Osteocyte (in vitro differentiated cells): Measurements from ENCODE around the gene PYCARD. TPM values are rescaled to one million over a fixed set of nuclear protein-coding genes. Genes with fewer than 3 reads are reported as not detected.

Experiments
- DNase-seq: peaks from one replicate; pipeline ENCODE4 v3.0.0; 2021; ENCODE audit warnings: mixed read lengths; ENCODE audit not compliant: unreplicated experiment; ENCODE audit errors: extremely low spot score
- H3K27ac Mint-ChIP-seq: one replicate; pipeline ENCODE4 v1.8.0; 2021; ENCODE audit warnings: mild to moderate bottlenecking, mixed read lengths; ENCODE audit not compliant: unreplicated experiment
- H3K27me3 Mint-ChIP-seq: one replicate; pipeline ENCODE4 v1.8.0; 2021; ENCODE audit warnings: mixed read lengths; ENCODE audit not compliant: unreplicated experiment
- H3K36me3 Mint-ChIP-seq: one replicate; pipeline ENCODE4 v1.8.0; 2021; ENCODE audit warnings: mixed read lengths; ENCODE audit not compliant: unreplicated experiment
- H3K4me1 Mint-ChIP-seq: one replicate; pipeline ENCODE4 v1.8.0; 2021; ENCODE audit warnings: mixed read lengths; ENCODE audit not compliant: unreplicated experiment
- H3K4me3 Mint-ChIP-seq: one replicate; pipeline ENCODE4 v1.8.0; 2021; ENCODE audit warnings: mild to moderate bottlenecking, moderate library complexity, mixed read lengths; ENCODE audit not compliant: unreplicated experiment
- H3K9me3 Mint-ChIP-seq: one replicate; pipeline ENCODE4 v1.8.0; 2021; ENCODE audit warnings: mixed read lengths; ENCODE audit not compliant: unreplicated experiment
- total RNA-seq: library from RNA; stranded (reverse); gene quantifications from 2 replicates; pipeline ENCODE4 v1.2.1, GENCODE V29; 2021
- TF ChIP-seq, protein P1 (sequence below): fragments of 200-600 bp; sonication (generic); IDR thresholded peaks from 2 replicates; pipeline ENCODE4 v1.5.0; 2021; ENCODE audit warnings: antibody characterized with exemption, mild to moderate bottlenecking, moderate library complexity

Gene PYCARD
- total RNA-seq, 1 donor from 2014 or later, result 6.1 TPM

DNA sequence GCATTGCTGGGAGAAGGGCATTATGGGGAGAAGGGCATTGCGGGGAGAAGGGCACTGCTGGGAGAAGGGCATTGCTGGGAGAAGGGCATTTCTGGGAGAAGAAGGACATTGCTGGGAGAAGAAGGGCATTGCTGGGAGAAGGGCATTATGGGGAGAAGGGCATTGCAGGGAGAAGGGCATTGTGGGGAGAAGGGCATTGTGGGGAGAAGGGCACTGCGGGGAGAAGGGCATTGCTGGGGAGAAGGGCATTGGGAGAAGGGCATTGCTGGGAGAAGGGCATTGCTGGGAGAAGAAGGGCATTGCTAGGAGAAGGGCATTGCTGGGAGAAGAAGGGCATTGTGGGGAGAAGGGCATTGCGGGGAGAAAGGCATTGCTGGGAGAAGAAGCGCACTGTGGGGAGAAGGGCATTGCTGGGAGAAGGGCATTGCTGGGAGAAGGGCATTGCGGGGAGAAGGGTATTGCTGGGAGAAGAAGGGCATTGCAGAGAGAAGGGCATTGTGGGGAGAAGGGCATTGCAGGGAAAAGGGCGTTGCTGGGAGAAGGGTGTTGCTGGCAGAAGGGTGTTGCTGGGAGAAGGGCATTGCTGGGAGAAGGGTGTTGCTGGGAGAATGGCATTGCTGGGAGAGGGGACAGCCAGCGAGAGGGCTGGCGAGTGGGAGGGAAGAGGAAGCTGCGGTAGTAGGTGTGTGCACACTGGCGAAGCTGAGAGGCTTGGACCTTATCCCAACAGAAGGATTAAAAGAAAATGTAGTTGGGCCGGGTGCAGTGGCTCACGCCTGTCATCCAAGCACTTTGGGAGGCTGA, 19.0 kb upstream of the PYCARD start:
- no peak for DNase-seq
- Mint-ChIP-seq H3K4me1 (peaks cover 4% of the 10 kb centered on the region), H3K27ac (no peak overlapping the region), H3K36me3 (no peaks in the 10 kb centered on the region), H3K27me3 (peaks cover 33% of the 10 kb centered on the region), H3K9me3 (no peaks in the 10 kb centered on the region), H3K4me3 (no peak overlapping the region)
- TF ChIP-seq, protein P1, sequence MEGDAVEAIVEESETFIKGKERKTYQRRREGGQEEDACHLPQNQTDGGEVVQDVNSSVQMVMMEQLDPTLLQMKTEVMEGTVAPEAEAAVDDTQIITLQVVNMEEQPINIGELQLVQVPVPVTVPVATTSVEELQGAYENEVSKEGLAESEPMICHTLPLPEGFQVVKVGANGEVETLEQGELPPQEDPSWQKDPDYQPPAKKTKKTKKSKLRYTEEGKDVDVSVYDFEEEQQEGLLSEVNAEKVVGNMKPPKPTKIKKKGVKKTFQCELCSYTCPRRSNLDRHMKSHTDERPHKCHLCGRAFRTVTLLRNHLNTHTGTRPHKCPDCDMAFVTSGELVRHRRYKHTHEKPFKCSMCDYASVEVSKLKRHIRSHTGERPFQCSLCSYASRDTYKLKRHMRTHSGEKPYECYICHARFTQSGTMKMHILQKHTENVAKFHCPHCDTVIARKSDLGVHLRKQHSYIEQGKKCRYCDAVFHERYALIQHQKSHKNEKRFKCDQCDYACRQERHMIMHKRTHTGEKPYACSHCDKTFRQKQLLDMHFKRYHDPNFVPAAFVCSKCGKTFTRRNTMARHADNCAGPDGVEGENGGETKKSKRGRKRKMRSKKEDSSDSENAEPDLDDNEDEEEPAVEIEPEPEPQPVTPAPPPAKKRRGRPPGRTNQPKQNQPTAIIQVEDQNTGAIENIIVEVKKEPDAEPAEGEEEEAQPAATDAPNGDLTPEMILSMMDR, result no peak

DNA sequence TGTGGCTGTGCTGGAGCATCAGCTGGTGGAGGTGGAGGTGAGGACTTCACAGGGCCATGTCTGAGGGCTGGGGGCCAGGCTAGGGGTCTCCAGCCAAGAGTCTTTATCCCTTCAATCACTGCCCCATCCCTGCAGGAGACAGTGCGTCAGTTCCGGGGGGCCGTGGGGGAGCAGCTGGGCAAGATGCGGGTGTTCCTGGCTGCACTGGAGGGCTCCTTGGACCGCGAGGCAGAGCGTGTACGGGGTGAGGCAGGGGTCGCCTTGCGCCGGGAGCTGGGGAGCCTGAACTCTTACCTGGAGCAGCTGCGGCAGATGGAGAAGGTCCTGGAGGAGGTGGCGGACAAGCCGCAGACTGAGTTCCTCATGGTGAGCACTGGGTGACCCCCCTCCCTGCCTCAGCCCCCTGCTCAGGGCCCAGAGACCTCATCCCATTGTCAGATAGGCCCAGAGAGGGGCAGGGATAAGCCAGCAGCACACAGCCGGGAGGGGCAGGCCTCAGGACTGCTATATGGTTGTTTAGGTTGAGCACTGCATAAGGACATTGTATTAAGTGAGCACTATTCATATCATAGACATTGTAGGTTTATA, 16.7 kb upstream of the PYCARD start:
- Mint-ChIP-seq H3K27ac (no peak overlapping the region), H3K9me3 (no peaks in the 10 kb centered on the region), H3K27me3 (peaks cover 46% of the 10 kb centered on the region), H3K4me1 (peaks cover 16% of the 10 kb centered on the region), H3K36me3 (no peaks in the 10 kb centered on the region), H3K4me3 (no peak overlapping the region)
- TF ChIP-seq, protein P1, result no peak
- DNase-seq, result no peak

DNA sequence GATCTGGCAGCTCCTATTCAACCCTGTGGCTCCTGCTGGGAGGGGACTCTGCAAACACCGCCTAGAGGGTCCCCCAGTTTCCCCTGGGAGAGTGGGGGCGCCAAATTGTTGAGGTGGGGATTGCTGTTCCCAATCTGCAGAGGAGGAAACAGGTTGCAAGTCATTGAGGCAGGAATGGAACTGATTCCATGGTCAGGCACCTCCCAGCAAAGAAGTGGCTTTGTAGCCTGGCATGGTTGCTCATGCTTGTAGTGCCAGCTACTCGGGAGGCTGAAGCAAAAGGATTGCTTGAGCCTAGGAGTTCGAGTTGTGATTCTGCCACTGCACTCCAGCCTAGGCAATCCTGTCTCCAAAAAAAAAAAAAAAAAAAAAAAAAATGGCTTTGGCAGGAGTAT, 14.6 kb upstream of the PYCARD start:
- TF ChIP-seq, protein P1, result no peak
- DNase-seq, result no peak
- H3K4me3 Mint-ChIP-seq, result no peak overlapping the region

DNA sequence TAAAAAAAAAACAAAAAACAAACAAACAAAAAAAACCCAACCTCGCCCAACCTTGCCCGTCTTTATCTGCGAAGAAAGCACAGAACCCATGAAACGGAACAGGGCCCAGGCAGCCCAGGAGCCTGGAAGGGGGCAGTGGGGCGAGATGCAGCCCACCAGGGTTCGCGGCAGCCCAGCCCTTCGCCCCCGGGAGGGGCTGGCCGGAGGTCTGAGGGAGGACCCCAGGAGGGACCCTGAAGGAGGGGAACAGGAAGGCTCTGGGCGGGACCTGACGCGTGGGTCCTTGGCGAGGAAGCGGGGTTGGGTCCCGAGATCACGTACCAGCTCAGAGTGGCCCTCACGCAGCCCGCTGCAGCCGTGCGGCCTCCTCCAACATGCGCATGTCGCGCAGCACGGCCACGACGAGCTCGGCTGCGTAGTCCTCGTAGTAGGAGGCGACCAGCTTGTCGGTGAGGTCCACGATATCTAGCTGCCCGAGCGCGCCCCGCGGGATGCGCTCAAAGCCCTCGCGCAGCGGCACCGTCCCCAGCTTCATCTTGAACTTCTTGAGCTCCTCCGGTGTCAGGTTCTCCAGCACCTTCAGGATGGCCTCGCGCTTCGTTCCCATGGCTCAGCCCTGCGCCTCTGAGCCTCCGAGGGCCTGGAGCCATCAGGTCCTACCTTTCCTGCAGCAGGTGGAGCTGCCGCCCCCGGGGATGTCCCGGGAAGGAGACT, 14.0 kb upstream of the PYCARD start, which contains the start of gene PYDC1:
Gene PYDC1, minus strand, starts transcription at position 714 of the 714 bp plus-strand sequence. Its CDS starts 107 bp downstream, at position 607.
- no peaks in the 10 kb centered on the region for H3K36me3 Mint-ChIP-seq
- no peak within 1 kb of the TSS for H3K4me3 Mint-ChIP-seq
- H3K27me3 Mint-ChIP-seq, result peaks cover 70% of the 10 kb centered on the region
- H3K4me1 Mint-ChIP-seq, result peaks cover 16% of the 10 kb centered on the region
- DNase-seq, result no peak
- no peaks in the 10 kb centered on the region for H3K9me3 Mint-ChIP-seq
- TF ChIP-seq, protein P1, result no peak
- H3K27ac Mint-ChIP-seq, result no peak within 1 kb of the TSS

More for the DNA sequence above, 14.6 kb upstream of the PYCARD start:
- H3K27me3 Mint-ChIP-seq, result peaks cover 65% of the 10 kb centered on the region
- H3K9me3 Mint-ChIP-seq, result no peaks in the 10 kb centered on the region
- H3K36me3 Mint-ChIP-seq, result no peaks in the 10 kb centered on the region
- H3K27ac Mint-ChIP-seq, result no peak overlapping the region
- H3K4me1 Mint-ChIP-seq, result peaks cover 16% of the 10 kb centered on the region
